Body of pancreas (tissue), 4 donors: ENCODE measurements around the gene CDH10.

Experiments
- POLR2A ChIP-seq, 3 donors: fragments of 450-650 bp; IDR thresholded peaks; one replicate each; pipeline ENCODE4 v1.6.1; 2016; ENCODE audit warnings: antibody characterized with exemption in 3 of 3, mild to moderate bottlenecking in 2 of 3
- TF ChIP-seq, protein P1 (sequence below), 7 experiments: fragments of 450-650 bp in 4 of 7; fragments of 200-600 bp in 3 of 7; sonication (generic) in 3 of 7; IDR thresholded peaks; one replicate each; pipeline ENCODE4 v1.5.1; 2016 to 2019; ENCODE audit warnings: antibody characterized with exemption in 7 of 7

DNA sequence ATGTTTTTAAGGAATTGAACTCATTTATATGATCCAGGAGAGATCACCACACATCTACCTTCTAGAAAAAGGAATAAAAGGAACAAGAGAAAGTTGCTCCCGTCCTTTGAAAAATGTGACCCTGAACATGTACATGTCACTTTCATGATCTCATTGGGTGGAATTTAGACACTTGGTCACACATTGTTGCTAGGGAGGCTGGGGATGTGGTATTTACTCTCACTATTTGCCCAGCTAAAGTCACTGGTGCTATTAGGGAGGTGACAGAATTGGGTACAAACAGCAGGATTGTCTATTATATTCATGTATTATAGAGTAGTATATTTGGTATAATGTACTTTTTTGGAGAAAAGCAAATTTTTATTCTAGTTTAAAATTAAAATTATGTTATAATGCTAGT is 2.1 kb upstream of the CDH10 start:
- TF ChIP-seq, protein P1, sequence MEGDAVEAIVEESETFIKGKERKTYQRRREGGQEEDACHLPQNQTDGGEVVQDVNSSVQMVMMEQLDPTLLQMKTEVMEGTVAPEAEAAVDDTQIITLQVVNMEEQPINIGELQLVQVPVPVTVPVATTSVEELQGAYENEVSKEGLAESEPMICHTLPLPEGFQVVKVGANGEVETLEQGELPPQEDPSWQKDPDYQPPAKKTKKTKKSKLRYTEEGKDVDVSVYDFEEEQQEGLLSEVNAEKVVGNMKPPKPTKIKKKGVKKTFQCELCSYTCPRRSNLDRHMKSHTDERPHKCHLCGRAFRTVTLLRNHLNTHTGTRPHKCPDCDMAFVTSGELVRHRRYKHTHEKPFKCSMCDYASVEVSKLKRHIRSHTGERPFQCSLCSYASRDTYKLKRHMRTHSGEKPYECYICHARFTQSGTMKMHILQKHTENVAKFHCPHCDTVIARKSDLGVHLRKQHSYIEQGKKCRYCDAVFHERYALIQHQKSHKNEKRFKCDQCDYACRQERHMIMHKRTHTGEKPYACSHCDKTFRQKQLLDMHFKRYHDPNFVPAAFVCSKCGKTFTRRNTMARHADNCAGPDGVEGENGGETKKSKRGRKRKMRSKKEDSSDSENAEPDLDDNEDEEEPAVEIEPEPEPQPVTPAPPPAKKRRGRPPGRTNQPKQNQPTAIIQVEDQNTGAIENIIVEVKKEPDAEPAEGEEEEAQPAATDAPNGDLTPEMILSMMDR (IDR thresholded peaks at IDR 0.05) = no peak
- no peak for TF ChIP-seq POLR2A (IDR thresholded peaks at IDR 0.05)
